Measurements from ENCODE around the gene SVEP1.
"Not testable (repeated sequence)": the region's sequence is repeated elsewhere in the genome, so short reads cannot be mapped to it uniquely, and the experiment has no call there.

The SVEP1 gene

GRCh38 chr9:110619831-110620230, 40.3 kb upstream of the SVEP1 start:
- no peak for TF ChIP-seq PKNOX1 (IDR thresholded peaks at IDR 0.05)
- TF ChIP-seq CTBP1 (IDR thresholded peaks at IDR 0.05; ENCODE audit: borderline replicate concordance) = no peak
- no peak for TF ChIP-seq HDGF (IDR thresholded peaks at IDR 0.05; ENCODE audit: borderline replicate concordance)
- TF ChIP-seq ELF4 (IDR thresholded peaks at IDR 0.05) = no peak
- TF ChIP-seq SP1 (IDR thresholded peaks at IDR 0.05) = no peak
- TF ChIP-seq FOXA1 (IDR thresholded peaks at IDR 0.05) = no peak
- TF ChIP-seq LEF1 (IDR thresholded peaks at IDR 0.05; ENCODE audit: borderline replicate concordance) = no peak
- no peak for TF ChIP-seq FOXM1 (IDR thresholded peaks at IDR 0.05; ENCODE audit: borderline replicate concordance)
- TF ChIP-seq NFRKB (IDR thresholded peaks at IDR 0.05) = no peak
- TF ChIP-seq SUZ12 (IDR thresholded peaks at IDR 0.05) = no peak
- ChIA-PET POLR2A (interaction anchor here (1.4 kb wide), 1 partner anchor 363 kb away, joined by 3 read pairs; no protein-coding TSS in a partner anchor), CTCF (interaction anchor here (1.2 kb wide), 1 partner anchor 20 kb away, joined by 3 read pairs; no protein-coding TSS in a partner anchor)

GRCh38 chr9:110615498-110615897, 36.0 kb upstream of the SVEP1 start:
- ChIA-PET CTCF (no interaction called here), POLR2A (no interaction called here)
- TF ChIP-seq LEF1 (IDR thresholded peaks at IDR 0.05; ENCODE audit: borderline replicate concordance) (no peak), FOXM1 (IDR thresholded peaks at IDR 0.05; ENCODE audit: borderline replicate concordance) (no peak), NFRKB (IDR thresholded peaks at IDR 0.05) (no peak), L3MBTL2 (conservative IDR thresholded peaks at IDR 0.05) (no peak), FOXK2 (IDR thresholded peaks at IDR 0.05) (no peak), BHLHE40 (IDR thresholded peaks at IDR 0.05; ENCODE audit: borderline replicate concordance) (no peak), ARNT (IDR thresholded peaks at IDR 0.05) (no peak), HDGF (IDR thresholded peaks at IDR 0.05; ENCODE audit: borderline replicate concordance) (no peak), ZNF384 (IDR thresholded peaks at IDR 0.05) (no peak), CTBP1 (IDR thresholded peaks at IDR 0.05; ENCODE audit: borderline replicate concordance) (no peak), FOXA1 (IDR thresholded peaks at IDR 0.05) (no peak), TARDBP (IDR thresholded peaks at IDR 0.05) (no peak), PKNOX1 (IDR thresholded peaks at IDR 0.05) (no peak), ELF4 (IDR thresholded peaks at IDR 0.05) (no peak), SUZ12 (IDR thresholded peaks at IDR 0.05) (no peak), SP1 (IDR thresholded peaks at IDR 0.05) (no peak)
- no peak for DNase-seq (ENCODE audit: extremely low spot score)

More at GRCh38 chr9:110619831-110620230, 40.3 kb upstream of the SVEP1 start:
- DNase-seq (ENCODE audit: extremely low spot score) = no peak

- CTCF ChIA-PET; DNase-seq (ENCODE audit: extremely low spot score); POLR2A ChIA-PET: not testable (repeated sequence)
These were observed 35.0 kb upstream of the SVEP1 start for GRCh38 chr9:110614576-110614975.

- TF ChIP-seq LEF1 (IDR thresholded peaks at IDR 0.05; ENCODE audit: borderline replicate concordance) (no peak), FOXK2 (IDR thresholded peaks at IDR 0.05) (no peak), BHLHE40 (IDR thresholded peaks at IDR 0.05; ENCODE audit: borderline replicate concordance) (no peak), ELF4 (IDR thresholded peaks at IDR 0.05) (no peak), FOXM1 (IDR thresholded peaks at IDR 0.05; ENCODE audit: borderline replicate concordance) (no peak), NFRKB (IDR thresholded peaks at IDR 0.05) (no peak), ARNT (IDR thresholded peaks at IDR 0.05) (no peak), SUZ12 (IDR thresholded peaks at IDR 0.05) (no peak), TARDBP (IDR thresholded peaks at IDR 0.05) (no peak), ZNF384 (IDR thresholded peaks at IDR 0.05) (no peak), HDGF (IDR thresholded peaks at IDR 0.05; ENCODE audit: borderline replicate concordance) (no peak), CTBP1 (IDR thresholded peaks at IDR 0.05; ENCODE audit: borderline replicate concordance) (no peak), PKNOX1 (IDR thresholded peaks at IDR 0.05) (no peak), FOXA1 (IDR thresholded peaks at IDR 0.05) (no peak), L3MBTL2 (conservative IDR thresholded peaks at IDR 0.05) (no peak), SP1 (IDR thresholded peaks at IDR 0.05) (no peak)
- CTCF ChIA-PET = no interaction called here
- POLR2A ChIA-PET = no interaction called here
- DNase-seq (ENCODE audit: extremely low spot score) = no peak
These were observed 26.7 kb upstream of the SVEP1 start for GRCh38 chr9:110606179-110606790.

GRCh38 chr9:110605565-110605964, 26.0 kb upstream of the SVEP1 start:
- TF ChIP-seq FOXM1 (IDR thresholded peaks at IDR 0.05; ENCODE audit: borderline replicate concordance) (no peak), BHLHE40 (IDR thresholded peaks at IDR 0.05; ENCODE audit: borderline replicate concordance) (no peak), HDGF (IDR thresholded peaks at IDR 0.05; ENCODE audit: borderline replicate concordance) (no peak), PKNOX1 (IDR thresholded peaks at IDR 0.05) (no peak), L3MBTL2 (conservative IDR thresholded peaks at IDR 0.05) (no peak)
- ChIA-PET CTCF (no interaction called here), POLR2A (no interaction called here)
- DNase-seq (ENCODE audit: extremely low spot score) = no peak

GRCh38 chr9:110604171-110604601, 24.6 kb upstream of the SVEP1 start:
- TF ChIP-seq SP1 (IDR thresholded peaks at IDR 0.05) = no peak
- no peak for TF ChIP-seq FOXM1 (IDR thresholded peaks at IDR 0.05; ENCODE audit: borderline replicate concordance)
- TF ChIP-seq ZNF384 (IDR thresholded peaks at IDR 0.05) = no peak
- TF ChIP-seq FOXA1 (IDR thresholded peaks at IDR 0.05) = no peak
- TF ChIP-seq HDGF (IDR thresholded peaks at IDR 0.05; ENCODE audit: borderline replicate concordance) = no peak
- no peak for TF ChIP-seq L3MBTL2 (conservative IDR thresholded peaks at IDR 0.05)
- TF ChIP-seq PKNOX1 (IDR thresholded peaks at IDR 0.05) = no peak
- no peak for TF ChIP-seq ARNT (IDR thresholded peaks at IDR 0.05)
- TF ChIP-seq TARDBP (IDR thresholded peaks at IDR 0.05) = no peak
- no peak for TF ChIP-seq CTBP1 (IDR thresholded peaks at IDR 0.05; ENCODE audit: borderline replicate concordance)
- no peak for TF ChIP-seq ELF4 (IDR thresholded peaks at IDR 0.05)
- no peak for DNase-seq (ENCODE audit: extremely low spot score)
- ChIA-PET CTCF (no interaction called here), POLR2A (no interaction called here)

Data from HEK293T (cell line).